ENCODE data around the gene SPIRE2. TPM values are rescaled to one million over a fixed set of nuclear protein-coding genes. Genes with fewer than 3 reads are reported as not detected.

Gene SPIRE2
- total and polyA plus RNA-seq, 2 of the 13 experiments (the other 11 are each of a cell fraction or from before 2014, with no cell fraction given) = 13.3 to 37.5 TPM

GRCh38 chr16:89815639-89816348 lies 12.5 kb upstream of the SPIRE2 start:
- ChIA-PET POLR2A (interaction anchor here (0.9 to 5.5 kb wide), 10 partner anchors 8 to 116 kb away, joined by 3 to 52 read pairs (median 4); partner anchors contain the start of genes TCF25 and TUBB3), CTCF (ENCODE audit: low intra/inter-chr PET ratio, low total read pairs) (interaction anchor here (2.0 kb wide), 1 partner anchor 45 kb away, joined by 9 read pairs; no protein-coding TSS in a partner anchor)
- Histone ChIP-seq H3K4me2 (ENCODE audit: low read depth, low read length) (peak overlapping the region; percentile 87), H3K4me1 (ENCODE audit: insufficient read depth, low read length) (peaks cover 57% of the 10 kb centered on the region), H3K79me2 (ENCODE audit: insufficient read depth, low read length) (peaks cover 61% of the 10 kb centered on the region), H3K36me3 (replicated peaks in 1 of 2; ENCODE audit: control insufficient read depth in 1 of 2, insufficient read depth in 2 of 2, low read length in 2 of 2) (peaks cover 0 to 20% of the 10 kb centered on the region in 2 experiments; a peak in 2 of 5 replicates), H2AFZ (ENCODE audit: low read length) (no peak overlapping the region), H3K27me3 (ENCODE audit: control insufficient read depth in 1 of 2, insufficient read depth in 2 of 2, low read length in 2 of 2) (no peaks in the 10 kb centered on the region; a peak in 1 of 5 replicates), H3K4me3 (replicated peaks in 1 of 3; ENCODE audit: insufficient read depth in 1 of 3, low read depth in 2 of 3, low read length in 3 of 3) (peak overlapping the region; percentile 71 to 91 (median 87)), H3K27ac (ENCODE audit: extremely low read length, insufficient read depth, low read length) (peak overlapping the region; percentile 96), H3K9ac (ENCODE audit: insufficient read depth, low read depth, low read length) (peak overlapping the region; percentile 94), H4K20me1 (ENCODE audit: insufficient read depth, low read length) (no peaks in the 10 kb centered on the region), H3K9me3 (ENCODE audit: low read length) (no peaks in the 10 kb centered on the region)
- intact Hi-C loops (cut with micrococcal nuclease; ENCODE audit: unreplicated experiment) = loop anchor here (5.0 kb wide), 1 partner anchor 57 kb away; the partner anchor contains the start of gene TCF25
- DNase-seq (ENCODE audit: low spot score) (no peak), ATAC-seq (no peak; the same call in 2 of the 3 replicates), FAIRE-seq (no peak)
- no TSS peak for BruUV-seq (replicated peaks)
- in situ Hi-C loops (cut with HindIII; ENCODE audit: extremely low pct_ligation_motif_present, low pct_unique_long_range_greater_than_20kb) = loop anchor here (5.0 kb wide), 1 partner anchor 42 kb away; no protein-coding TSS in a partner anchor
- under 1% methylated on average over 44 of the region's 65 CpGs for WGBS (ENCODE audit: low lambda C conversion rate)
- peak; percentile 42; the same call in 1 of the 2 replicates for TF ChIP-seq ZNF441 (CRISPR knock-in tag; IDR thresholded peaks at IDR 0.05; ENCODE audit: borderline replicate concordance)
- 0 out of 2 replicates have a peak, but pooled peaks have one; percentile 39 for TF ChIP-seq KAT7 (CRISPR knock-in tag; IDR thresholded peaks at IDR 0.05; ENCODE audit: borderline replicate concordance)
- TF ChIP-seq ZNF333 (CRISPR knock-in tag; IDR thresholded peaks at IDR 0.05; ENCODE audit: borderline replicate concordance) = 0 out of 2 replicates have a peak, but pooled peaks have one; percentile 59
- TF ChIP-seq HDAC2 (CRISPR knock-in tag; IDR thresholded peaks at IDR 0.05) = peak; percentile 25; the same call in 1 of the 2 replicates
- 0 out of 2 replicates have a peak, but pooled peaks have one; percentile 6 for TF ChIP-seq ZSCAN29 (CRISPR knock-in tag; conservative IDR thresholded peaks at IDR 0.05)
- TF ChIP-seq PCBP1 (IDR thresholded peaks at IDR 0.05; ENCODE audit: borderline replicate concordance, low read depth, low read length) = 0 out of 2 replicates have a peak, but pooled peaks have one; percentile 28
- TF ChIP-seq ZNF710 (CRISPR knock-in tag; IDR thresholded peaks at IDR 0.05; ENCODE audit: borderline replicate concordance) = 0 out of 2 replicates have a peak, but pooled peaks have one; percentile 17
- TF ChIP-seq SALL1 (CRISPR knock-in tag; IDR thresholded peaks at IDR 0.05) = 0 out of 2 replicates have a peak, but pooled peaks have one; percentile 28
- TF ChIP-seq NFATC3 (CRISPR knock-in tag; IDR thresholded peaks at IDR 0.05) = peak; percentile 16; the same call in 1 of the 2 replicates
- peak; percentile 15; the same call in 1 of the 2 replicates for TF ChIP-seq PHF21A (CRISPR knock-in tag; IDR thresholded peaks at IDR 0.05)
- TF ChIP-seq ZMAT3 (CRISPR knock-in tag; conservative IDR thresholded peaks at IDR 0.05) = peak; percentile 36; the same call in 1 of the 2 replicates
- no peak for TF ChIP-seq PRDM15 (CRISPR knock-in tag; IDR thresholded peaks at IDR 0.05)
- TF ChIP-seq ZNF44 (CRISPR knock-in tag; IDR thresholded peaks at IDR 0.05) = 0 out of 2 replicates have a peak, but pooled peaks have one; percentile 24
- peak; percentile 35 for TF ChIP-seq HNRNPLL (IDR thresholded peaks at IDR 0.05; ENCODE audit: low read depth, low read length, poor library complexity, severe bottlenecking)

All from HepG2 (cell line).